Esophagus squamous epithelium (tissue), 4 donors: ENCODE results near the gene TAAR1.

Experiments used
- POLR2A ChIP-seq, 4 donors: fragments of 450-650 bp; IDR thresholded peaks; one replicate each; pipeline ENCODE4 v1.6.1; 2017; ENCODE audit warnings: antibody characterized with exemption in 4 of 4, mild to moderate bottlenecking in 4 of 4, moderate library complexity in 3 of 4
- TF ChIP-seq, protein P1 (sequence below), 6 experiments: fragments of 450-650 bp in 4 of 6; fragments of 200-600 bp in 2 of 6; sonication (generic) in 2 of 6; IDR thresholded peaks; one replicate each; pipeline ENCODE4 v1.5.1; 2016 to 2019; ENCODE audit warnings: antibody characterized with exemption in 6 of 6, mild to moderate bottlenecking in 4 of 6, moderate library complexity in 4 of 6

DNA sequence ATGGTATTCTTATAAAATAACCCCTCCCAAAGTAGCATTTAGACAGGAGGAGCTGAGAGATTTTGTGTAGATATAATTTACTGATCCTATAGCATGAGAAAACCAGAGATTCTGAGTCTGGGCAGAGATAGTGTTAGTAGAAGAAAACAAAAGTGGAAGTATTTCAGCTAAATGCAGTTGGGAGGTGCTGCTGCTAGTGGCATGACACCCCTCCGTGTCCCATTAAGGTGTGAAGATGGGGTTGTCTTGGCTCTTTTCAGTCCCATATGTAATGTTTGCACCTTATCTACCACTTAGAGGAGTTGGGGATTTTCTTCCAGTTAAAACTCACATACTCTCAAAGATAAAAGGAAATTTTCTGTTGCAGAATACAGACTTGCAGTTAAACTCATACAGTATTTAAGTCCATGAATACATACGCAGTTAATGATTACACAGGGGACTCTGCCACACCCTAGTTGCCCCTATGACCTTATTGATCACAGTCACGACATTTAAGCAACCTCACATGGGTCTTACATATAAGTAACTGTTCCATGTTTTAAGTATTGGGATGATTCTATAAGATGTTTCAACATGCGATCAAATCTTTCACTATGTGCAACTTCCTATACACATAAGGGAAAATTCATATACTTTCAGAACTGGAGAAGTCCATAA, 46.4 kb downstream of the TAAR1 start:
- TF ChIP-seq, protein P1, sequence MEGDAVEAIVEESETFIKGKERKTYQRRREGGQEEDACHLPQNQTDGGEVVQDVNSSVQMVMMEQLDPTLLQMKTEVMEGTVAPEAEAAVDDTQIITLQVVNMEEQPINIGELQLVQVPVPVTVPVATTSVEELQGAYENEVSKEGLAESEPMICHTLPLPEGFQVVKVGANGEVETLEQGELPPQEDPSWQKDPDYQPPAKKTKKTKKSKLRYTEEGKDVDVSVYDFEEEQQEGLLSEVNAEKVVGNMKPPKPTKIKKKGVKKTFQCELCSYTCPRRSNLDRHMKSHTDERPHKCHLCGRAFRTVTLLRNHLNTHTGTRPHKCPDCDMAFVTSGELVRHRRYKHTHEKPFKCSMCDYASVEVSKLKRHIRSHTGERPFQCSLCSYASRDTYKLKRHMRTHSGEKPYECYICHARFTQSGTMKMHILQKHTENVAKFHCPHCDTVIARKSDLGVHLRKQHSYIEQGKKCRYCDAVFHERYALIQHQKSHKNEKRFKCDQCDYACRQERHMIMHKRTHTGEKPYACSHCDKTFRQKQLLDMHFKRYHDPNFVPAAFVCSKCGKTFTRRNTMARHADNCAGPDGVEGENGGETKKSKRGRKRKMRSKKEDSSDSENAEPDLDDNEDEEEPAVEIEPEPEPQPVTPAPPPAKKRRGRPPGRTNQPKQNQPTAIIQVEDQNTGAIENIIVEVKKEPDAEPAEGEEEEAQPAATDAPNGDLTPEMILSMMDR (IDR thresholded peaks at IDR 0.05), result no peak
- TF ChIP-seq POLR2A (IDR thresholded peaks at IDR 0.05), result no peak
